ENCODE measurements around the gene MYO3B.

Gene MYO3B

GRCh38 chr2:170176212-170176611, 1.7 kb upstream of the MYO3B start:
- Histone ChIP-seq H4K8ac (ENCODE audit: low read depth, low read length) (no peak overlapping the region), H3K9me3 (ENCODE audit: insufficient read depth, low read depth, low read length) (no peaks in the 10 kb centered on the region), H2AK5ac (ENCODE audit: low read length) (no peak overlapping the region), H3K27me3 (ENCODE audit: insufficient read depth, low read length) (no peaks in the 10 kb centered on the region), H3K4me3 (ENCODE audit: low read depth, low read length) (no peak overlapping the region), H3K14ac (ENCODE audit: low read length) (no peak overlapping the region), H2AFZ (ENCODE audit: insufficient read depth, low read length, poor library complexity) (no peak overlapping the region), H4K91ac (ENCODE audit: low read depth, low read length) (peak overlapping the region; percentile 14), H3K27ac (ENCODE audit: low read depth, low read length) (no peak overlapping the region), H3K4me1 (ENCODE audit: control insufficient read depth in 1 of 2, insufficient read depth in 2 of 2, low read length in 2 of 2) (peaks cover 0 to 7% of the 10 kb centered on the region in 2 experiments), H3K4ac (ENCODE audit: low read depth, low read length) (no peak overlapping the region), H4K12ac (ENCODE audit: low read depth, low read length) (no peak overlapping the region), H3K36me3 (ENCODE audit: control insufficient read depth in 1 of 2, insufficient read depth in 2 of 2, low read length in 2 of 2) (no peaks in the 10 kb centered on the region), H3K79me2 (ENCODE audit: control insufficient read depth, insufficient read depth, low read length, poor library complexity) (no peaks in the 10 kb centered on the region), H3K4me2 (ENCODE audit: low read length) (no peak overlapping the region), H2BK5ac (ENCODE audit: low read depth, low read length, poor library complexity) (no peak overlapping the region), H3K18ac (ENCODE audit: low read length) (no peak overlapping the region), H3K23ac (ENCODE audit: low read length) (no peak overlapping the region), H3K79me1 (ENCODE audit: low read length) (no peaks in the 10 kb centered on the region), H2BK120ac (ENCODE audit: insufficient read depth, low read length, poor library complexity) (no peak overlapping the region), H3K9ac (ENCODE audit: low read length) (no peak overlapping the region), H2BK12ac (ENCODE audit: low read length) (no peak overlapping the region)
- DNase-seq: no peak
- WGBS (ENCODE audit: extremely low coverage, insufficient coverage, insufficient read length): no CpG with 5 or more reads among the region's 6 CpGs

- Histone ChIP-seq H3K27me3 (ENCODE audit: insufficient read depth, low read length) (no peaks in the 10 kb centered on the region), H3K4me2 (ENCODE audit: low read length) (no peak overlapping the region), H3K23ac (ENCODE audit: low read length) (no peak overlapping the region), H2BK5ac (ENCODE audit: low read depth, low read length, poor library complexity) (no peak overlapping the region), H3K18ac (ENCODE audit: low read length) (no peak overlapping the region), H3K4me1 (ENCODE audit: control insufficient read depth in 1 of 2, insufficient read depth in 2 of 2, low read length in 2 of 2) (peaks cover 0 to 7% of the 10 kb centered on the region in 2 experiments), H2BK120ac (ENCODE audit: insufficient read depth, low read length, poor library complexity) (no peak overlapping the region), H3K27ac (ENCODE audit: low read depth, low read length) (no peak overlapping the region), H3K36me3 (ENCODE audit: control insufficient read depth in 1 of 2, insufficient read depth in 2 of 2, low read length in 2 of 2) (no peaks in the 10 kb centered on the region), H2BK12ac (ENCODE audit: low read length) (no peak overlapping the region), H3K9me3 (ENCODE audit: insufficient read depth, low read depth, low read length) (no peaks in the 10 kb centered on the region), H3K4ac (ENCODE audit: low read depth, low read length) (no peak overlapping the region), H4K8ac (ENCODE audit: low read depth, low read length) (no peak overlapping the region), H3K9ac (ENCODE audit: low read length) (no peak overlapping the region), H3K14ac (ENCODE audit: low read length) (no peak overlapping the region), H3K79me2 (ENCODE audit: control insufficient read depth, insufficient read depth, low read length, poor library complexity) (no peaks in the 10 kb centered on the region), H4K91ac (ENCODE audit: low read depth, low read length) (no peak overlapping the region), H3K79me1 (ENCODE audit: low read length) (no peaks in the 10 kb centered on the region), H4K12ac (ENCODE audit: low read depth, low read length) (no peak overlapping the region), H2AFZ (ENCODE audit: insufficient read depth, low read length, poor library complexity) (no peak overlapping the region), H2AK5ac (ENCODE audit: low read length) (no peak overlapping the region), H3K4me3 (ENCODE audit: low read depth, low read length) (no peak overlapping the region)
- peak; percentile 23 to 77 for DNase-seq
- no CpG with 5 or more reads among the region's 3 CpGs for WGBS (ENCODE audit: extremely low coverage, insufficient coverage, insufficient read length)
These were observed 2.2 kb downstream of the MYO3B start for GRCh38 chr2:170180031-170180566.

- Histone ChIP-seq H2BK120ac (ENCODE audit: insufficient read depth, low read length, poor library complexity) (no peak overlapping the region), H3K79me1 (ENCODE audit: low read length) (no peaks in the 10 kb centered on the region), H3K27ac (ENCODE audit: low read depth, low read length) (no peak overlapping the region), H3K4me3 (ENCODE audit: low read depth, low read length) (no peak overlapping the region), H3K9me3 (ENCODE audit: insufficient read depth, low read depth, low read length) (no peaks in the 10 kb centered on the region), H3K18ac (ENCODE audit: low read length) (no peak overlapping the region), H3K4me1 (ENCODE audit: control insufficient read depth in 1 of 2, insufficient read depth in 2 of 2, low read length in 2 of 2) (peaks cover 0 to 5% of the 10 kb centered on the region in 2 experiments), H4K8ac (ENCODE audit: low read depth, low read length) (no peak overlapping the region), H3K4ac (ENCODE audit: low read depth, low read length) (no peak overlapping the region), H3K4me2 (ENCODE audit: low read length) (no peak overlapping the region), H4K12ac (ENCODE audit: low read depth, low read length) (no peak overlapping the region), H3K27me3 (ENCODE audit: insufficient read depth, low read length) (no peaks in the 10 kb centered on the region), H3K36me3 (ENCODE audit: control insufficient read depth in 1 of 2, insufficient read depth in 2 of 2, low read length in 2 of 2) (no peaks in the 10 kb centered on the region), H2AK5ac (ENCODE audit: low read length) (no peak overlapping the region), H3K14ac (ENCODE audit: low read length) (no peak overlapping the region), H3K79me2 (ENCODE audit: control insufficient read depth, insufficient read depth, low read length, poor library complexity) (no peaks in the 10 kb centered on the region), H2BK5ac (ENCODE audit: low read depth, low read length, poor library complexity) (no peak overlapping the region), H3K23ac (ENCODE audit: low read length) (no peak overlapping the region), H2AFZ (ENCODE audit: insufficient read depth, low read length, poor library complexity) (no peak overlapping the region), H2BK12ac (ENCODE audit: low read length) (no peak overlapping the region), H3K9ac (ENCODE audit: low read length) (no peak overlapping the region), H4K91ac (ENCODE audit: low read depth, low read length) (no peak overlapping the region)
- WGBS (ENCODE audit: extremely low coverage, insufficient coverage, insufficient read length): 100% methylated on average over 2 of the region's 5 CpGs
- no peak for DNase-seq
These were observed 3.7 kb downstream of the MYO3B start for GRCh38 chr2:170181602-170182001.

- H2BK12ac ChIP-seq (ENCODE audit: low read length): no peak overlapping the region
- no peak overlapping the region for H2BK120ac ChIP-seq (ENCODE audit: insufficient read depth, low read length, poor library complexity)
- no peak overlapping the region for H3K23ac ChIP-seq (ENCODE audit: low read length)
- no peak overlapping the region for H4K8ac ChIP-seq (ENCODE audit: low read depth, low read length)
- H3K27me3 ChIP-seq (ENCODE audit: insufficient read depth, low read length): no peaks in the 10 kb centered on the region
- no peak overlapping the region for H2AK5ac ChIP-seq (ENCODE audit: low read length)
- no peaks in the 10 kb centered on the region for H3K79me2 ChIP-seq (ENCODE audit: control insufficient read depth, insufficient read depth, low read length, poor library complexity)
- H3K4me2 ChIP-seq (ENCODE audit: low read length): no peak overlapping the region
- H4K12ac ChIP-seq (ENCODE audit: low read depth, low read length): no peak overlapping the region
- peaks cover 2 to 3% of the 10 kb centered on the region in 2 experiments for H3K4me1 ChIP-seq (ENCODE audit: control insufficient read depth in 1 of 2, insufficient read depth in 2 of 2, low read length in 2 of 2)
- no peak overlapping the region for H3K4me3 ChIP-seq (ENCODE audit: low read depth, low read length)
- H3K9me3 ChIP-seq (ENCODE audit: insufficient read depth, low read depth, low read length): no peaks in the 10 kb centered on the region
- no peak overlapping the region for H3K27ac ChIP-seq (ENCODE audit: low read depth, low read length)
- H2BK5ac ChIP-seq (ENCODE audit: low read depth, low read length, poor library complexity): no peak overlapping the region
- H3K9ac ChIP-seq (ENCODE audit: low read length): no peak overlapping the region
- H3K4ac ChIP-seq (ENCODE audit: low read depth, low read length): no peak overlapping the region
- no peak overlapping the region for H3K14ac ChIP-seq (ENCODE audit: low read length)
- no peaks in the 10 kb centered on the region for H3K36me3 ChIP-seq (ENCODE audit: control insufficient read depth in 1 of 2, insufficient read depth in 2 of 2, low read length in 2 of 2)
- no peak overlapping the region for H4K91ac ChIP-seq (ENCODE audit: low read depth, low read length)
- no peak overlapping the region for H2AFZ ChIP-seq (ENCODE audit: insufficient read depth, low read length, poor library complexity)
- DNase-seq: no peak
- H3K18ac ChIP-seq (ENCODE audit: low read length): no peak overlapping the region
- no peaks in the 10 kb centered on the region for H3K79me1 ChIP-seq (ENCODE audit: low read length)
These were observed 7.4 kb downstream of the MYO3B start for GRCh38 chr2:170185319-170185718.

All from trophoblast cell (in vitro differentiated cells and primary cell).